Measurements from ENCODE around the gene BAG5.

BAG5 gene

GRCh38 chr14:103545915-103546651, 16.4 kb downstream of the BAG5 start:
- H3K4me1 ChIP-seq (ENCODE audit: insufficient read depth, low read length), result peaks cover 33% of the 10 kb centered on the region; the same call in 1 of the 2 replicates
- H3K9ac ChIP-seq (ENCODE audit: low read depth, low read length), result no peak overlapping the region
- no peaks in the 10 kb centered on the region for H3K9me3 ChIP-seq (ENCODE audit: control insufficient read depth, insufficient read depth, low read length)
- no peaks in the 10 kb centered on the region for H3K36me3 ChIP-seq (ENCODE audit: insufficient read depth, low read length)

DNA sequence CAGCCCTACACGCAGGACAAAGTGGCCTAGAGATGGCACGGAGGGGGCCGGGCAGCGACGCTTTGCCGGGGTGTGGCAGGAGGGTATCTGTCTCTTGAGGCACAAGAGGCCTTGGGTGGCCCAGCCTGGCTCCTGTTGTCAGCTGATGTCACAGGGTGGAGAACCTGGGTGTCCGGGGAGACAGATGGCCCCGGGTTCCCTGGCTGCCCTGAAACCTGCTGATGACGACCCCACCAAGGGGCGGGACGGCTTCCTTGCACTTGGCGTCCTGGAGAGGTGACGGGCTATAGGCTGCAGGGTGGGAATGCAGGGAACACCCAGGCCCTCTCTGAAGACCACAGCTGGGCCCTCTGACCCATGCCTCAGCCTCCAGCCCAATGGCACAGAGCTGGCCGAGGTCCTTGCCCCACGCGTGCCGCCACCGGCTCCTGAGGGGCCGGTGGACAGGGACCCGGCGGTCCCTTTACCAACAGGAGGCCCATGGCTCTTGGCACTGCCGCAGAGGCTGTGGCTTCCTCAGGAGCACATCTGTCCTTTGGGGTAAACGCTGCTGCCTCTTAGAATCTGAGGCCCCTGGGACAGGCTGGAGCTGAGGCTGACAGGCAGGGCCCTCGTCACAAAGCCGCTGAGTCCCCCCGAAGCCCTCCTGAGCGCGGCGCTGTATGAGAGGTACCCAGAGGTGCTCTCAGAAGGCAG, 17.1 kb downstream of the BAG5 start:
- Histone ChIP-seq H3K9ac (ENCODE audit: low read depth, low read length) (no peak overlapping the region), H3K9me3 (ENCODE audit: control insufficient read depth, insufficient read depth, low read length) (no peaks in the 10 kb centered on the region), H3K4me1 (ENCODE audit: insufficient read depth, low read length) (peaks cover 33% of the 10 kb centered on the region; the same call in 1 of the 2 replicates), H3K36me3 (ENCODE audit: insufficient read depth, low read length) (no peaks in the 10 kb centered on the region)

- Histone ChIP-seq H3K36me3 (ENCODE audit: insufficient read depth, low read length) (no peaks in the 10 kb centered on the region), H3K9ac (ENCODE audit: low read depth, low read length) (no peak overlapping the region), H3K9me3 (ENCODE audit: control insufficient read depth, insufficient read depth, low read length) (no peaks in the 10 kb centered on the region), H3K4me1 (ENCODE audit: insufficient read depth, low read length) (peaks cover 33% of the 10 kb centered on the region; the same call in 1 of the 2 replicates)
Measured at GRCh38 chr14:103544388-103545218, 17.9 kb downstream of the BAG5 start.

- no peaks in the 10 kb centered on the region for H3K9me3 ChIP-seq (ENCODE audit: control insufficient read depth, insufficient read depth, low read length)
- no peaks in the 10 kb centered on the region for H3K36me3 ChIP-seq (ENCODE audit: insufficient read depth, low read length)
- no peak overlapping the region for H3K9ac ChIP-seq (ENCODE audit: low read depth, low read length)
- peaks cover 33% of the 10 kb centered on the region; the same call in 1 of the 2 replicates for H3K4me1 ChIP-seq (ENCODE audit: insufficient read depth, low read length)
Measured at GRCh38 chr14:103543721-103544387, 18.6 kb downstream of the BAG5 start.

- no peaks in the 10 kb centered on the region for H3K36me3 ChIP-seq (ENCODE audit: insufficient read depth, low read length)
- no peaks in the 10 kb centered on the region for H3K9me3 ChIP-seq (ENCODE audit: control insufficient read depth, insufficient read depth, low read length)
- peak overlapping the region; percentile 26; the same call in 1 of the 2 replicates for H3K9ac ChIP-seq (ENCODE audit: low read depth, low read length)
- H3K4me1 ChIP-seq (ENCODE audit: insufficient read depth, low read length), result peaks cover 33% of the 10 kb centered on the region; the same call in 1 of the 2 replicates
Measured at GRCh38 chr14:103543140-103543539, 19.3 kb downstream of the BAG5 start.

GRCh38 chr14:103542605-103543088, 19.8 kb downstream of the BAG5 start:
- Histone ChIP-seq H3K36me3 (ENCODE audit: insufficient read depth, low read length) (no peaks in the 10 kb centered on the region), H3K9ac (ENCODE audit: low read depth, low read length) (peak overlapping the region; percentile 52), H3K9me3 (ENCODE audit: control insufficient read depth, insufficient read depth, low read length) (no peaks in the 10 kb centered on the region), H3K4me1 (ENCODE audit: insufficient read depth, low read length) (peaks cover 33% of the 10 kb centered on the region; the same call in 1 of the 2 replicates)

DNA sequence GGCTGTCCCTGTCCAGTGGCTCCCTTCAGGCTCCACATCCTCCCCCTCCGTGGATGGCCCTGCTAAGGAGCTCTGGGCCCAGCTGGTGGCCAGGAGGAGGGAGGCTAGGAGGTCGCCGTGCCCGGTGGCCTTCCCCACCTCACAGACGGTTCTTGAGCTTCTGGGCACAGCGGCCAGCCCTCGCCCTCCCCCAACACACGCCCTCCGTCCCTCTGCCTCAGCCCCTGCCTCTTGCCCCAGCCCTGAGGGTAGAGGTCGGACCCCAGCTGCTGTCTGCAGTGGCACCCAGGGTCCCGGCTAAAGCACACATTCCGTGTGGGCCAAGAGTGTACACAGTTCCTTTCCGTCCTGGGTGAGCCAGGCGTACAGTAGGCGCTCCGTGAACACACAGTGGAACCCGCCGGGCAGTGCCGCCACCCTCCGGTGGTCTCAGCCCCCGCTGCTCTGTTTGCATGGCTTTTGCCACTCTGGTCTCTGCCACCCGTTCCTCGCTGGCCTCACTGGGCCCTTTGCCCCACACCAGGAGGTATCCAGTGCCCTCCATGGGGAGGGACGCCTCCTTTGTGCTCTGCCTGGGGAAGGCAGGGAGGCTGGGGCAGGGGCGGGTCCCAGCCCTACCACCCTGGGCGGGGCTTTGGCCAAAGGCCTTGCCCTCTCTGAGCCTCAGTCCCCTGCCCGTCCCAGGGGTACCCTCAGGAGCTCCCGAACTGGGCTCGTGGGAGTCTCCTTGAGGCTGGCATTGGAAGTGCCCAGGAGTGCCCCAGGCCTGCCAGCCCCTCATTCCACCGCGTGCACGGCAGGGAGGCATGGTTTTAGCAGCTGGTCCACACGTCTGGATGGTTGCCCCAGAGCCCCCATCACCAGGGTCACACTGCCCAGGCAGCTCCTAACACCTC, 20.5 kb downstream of the BAG5 start:
- Histone ChIP-seq H3K9ac (ENCODE audit: low read depth, low read length) (peak overlapping the region; percentile 52), H3K36me3 (ENCODE audit: insufficient read depth, low read length) (no peaks in the 10 kb centered on the region), H3K4me1 (ENCODE audit: insufficient read depth, low read length) (peaks cover 33% of the 10 kb centered on the region; the same call in 1 of the 2 replicates), H3K9me3 (ENCODE audit: control insufficient read depth, insufficient read depth, low read length) (no peaks in the 10 kb centered on the region)

- peaks cover 33% of the 10 kb centered on the region; the same call in 1 of the 2 replicates for H3K4me1 ChIP-seq (ENCODE audit: insufficient read depth, low read length)
- no peak overlapping the region; the same call in 1 of the 2 replicates for H3K9ac ChIP-seq (ENCODE audit: low read depth, low read length)
- H3K36me3 ChIP-seq (ENCODE audit: insufficient read depth, low read length), result no peaks in the 10 kb centered on the region
Measured at GRCh38 chr14:103540821-103541708, 21.4 kb downstream of the BAG5 start.

GRCh38 chr14:103539056-103539825, 23.2 kb downstream of the BAG5 start:
- Histone ChIP-seq H3K9me3 (ENCODE audit: control insufficient read depth, insufficient read depth, low read length) (no peaks in the 10 kb centered on the region), H3K4me1 (ENCODE audit: insufficient read depth, low read length) (peaks cover 28% of the 10 kb centered on the region; the same call in 1 of the 2 replicates), H3K36me3 (ENCODE audit: insufficient read depth, low read length) (no peaks in the 10 kb centered on the region), H3K9ac (ENCODE audit: low read depth, low read length) (no peak overlapping the region)

More at GRCh38 chr14:103540821-103541708, 21.4 kb downstream of the BAG5 start:
- H3K9me3 ChIP-seq (ENCODE audit: control insufficient read depth, insufficient read depth, low read length), result no peaks in the 10 kb centered on the region

DNA sequence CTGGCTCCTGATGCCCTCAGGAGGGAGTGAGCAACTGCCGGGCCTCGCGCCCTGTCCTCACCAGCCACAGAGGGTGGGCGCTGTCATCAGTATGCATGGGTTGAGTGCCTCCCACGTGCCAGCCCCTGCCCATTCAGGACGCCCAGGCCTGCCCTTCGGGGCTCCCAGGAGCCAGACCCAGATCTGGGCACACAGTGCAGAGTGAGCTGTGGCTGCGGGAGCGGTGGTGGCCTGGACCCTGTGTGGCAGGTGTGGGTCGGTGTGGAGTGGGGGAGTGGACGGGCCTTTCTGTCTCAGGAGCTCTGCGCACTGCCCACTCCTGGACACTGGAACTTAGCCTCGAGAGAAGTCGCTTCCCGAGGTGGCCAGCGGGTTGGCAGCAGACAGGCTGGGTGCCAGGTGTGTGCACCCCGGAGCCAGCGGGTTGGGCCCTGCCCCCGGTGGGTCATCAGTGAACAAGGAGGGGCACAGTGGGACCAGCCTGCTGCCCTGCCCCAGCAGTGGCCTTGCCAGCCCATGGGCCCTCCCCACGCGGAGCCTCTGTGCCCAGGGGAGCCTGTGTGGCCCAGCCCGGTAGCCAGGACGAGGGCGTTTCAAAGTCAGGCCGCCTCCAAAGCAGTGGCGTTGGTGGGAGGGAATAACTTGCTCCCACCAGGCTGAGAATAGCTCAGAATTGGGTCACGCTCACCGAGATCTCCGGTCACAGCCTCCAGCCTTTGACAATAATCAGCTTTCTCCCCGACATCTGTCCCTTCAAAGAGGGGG, 24.0 kb downstream of the BAG5 start:
- Histone ChIP-seq H3K9me3 (ENCODE audit: control insufficient read depth, insufficient read depth, low read length) (no peaks in the 10 kb centered on the region), H3K36me3 (ENCODE audit: insufficient read depth, low read length) (no peaks in the 10 kb centered on the region), H3K4me1 (ENCODE audit: insufficient read depth, low read length) (peaks cover 22% of the 10 kb centered on the region; the same call in 1 of the 2 replicates), H3K9ac (ENCODE audit: low read depth, low read length) (no peak overlapping the region)

All from ES-I3 (cell line).